Keratinocyte (primary cell): ENCODE results near the gene MED27. TPM values are rescaled to one million over a fixed set of nuclear protein-coding genes. Genes with fewer than 3 reads are reported as not detected.

Experiments used
- DNase-seq: peaks from one replicate; pipeline ENCODE4 v3.0.0-alpha.2; 2011; ENCODE audit warnings: low read depth, missing footprints, low spot score
- FAIRE-seq: peaks from 2 replicates; lab custom pipeline; 2011; peaks lifted over from hg19 to GRCh38; lab: Jason Lieb, UNC
- H2AFZ ChIP-seq: 2 replicates; pipeline ENCODE4 v1.6.0; 2012; ENCODE audit warnings: low read length, control low read depth, inconsistent platforms; ENCODE audit not compliant: control insufficient read depth
- H3K27ac ChIP-seq: 2 replicates; pipeline ENCODE4 v1.5.1; 2011; ENCODE audit warnings: low read length; ENCODE audit not compliant: control insufficient read depth, insufficient read depth
- H3K27me3 ChIP-seq: 3 replicates; pipeline ENCODE4 v1.6.0; 2011; ENCODE audit warnings: low read length; ENCODE audit not compliant: control insufficient read depth, insufficient read depth; ENCODE audit errors: extremely low read depth
- H3K36me3 ChIP-seq, 2 experiments: 2 replicates in 1 of 2; 3 replicates in 1 of 2; pipeline ENCODE4 v1.5.1; 2011; ENCODE audit warnings: low read length in 2 of 2, mild to moderate bottlenecking in 1 of 2; ENCODE audit not compliant: control insufficient read depth in 2 of 2, insufficient read depth in 2 of 2; ENCODE audit errors: extremely low read depth in 1 of 2
- H3K4me1 ChIP-seq: 3 replicates; pipeline ENCODE4 v1.5.1; 2011; ENCODE audit warnings: low read length; ENCODE audit not compliant: control insufficient read depth, insufficient read depth; ENCODE audit errors: extremely low read depth
- H3K4me2 ChIP-seq: 3 replicates; pipeline ENCODE4 v1.6.0; 2011; ENCODE audit warnings: low read depth, low read length; ENCODE audit not compliant: control insufficient read depth, insufficient read depth; ENCODE audit errors: extremely low read depth
- H3K4me3 ChIP-seq, 3 experiments: fragments of 200-600 bp in 1 of 3; sonication (generic) in 1 of 3; 2 replicates in 2 of 3; 3 replicates in 1 of 3; pipeline ENCODE4 v1.5.1; 2011 to 2016; ENCODE audit warnings: low read length in 3 of 3, mild to moderate bottlenecking in 3 of 3, control low read depth in 2 of 3, inconsistent platforms in 1 of 3, low read depth in 1 of 3, mixed read lengths in 1 of 3, mixed run types in 1 of 3, moderate library complexity in 1 of 3; ENCODE audit not compliant: control insufficient read depth in 2 of 3, insufficient read depth in 2 of 3; ENCODE audit errors: extremely low read depth in 1 of 3
- H3K79me2 ChIP-seq: 2 replicates; pipeline ENCODE4 v1.6.0; 2012; ENCODE audit warnings: low read length; ENCODE audit not compliant: control insufficient read depth, insufficient read depth
- H3K9ac ChIP-seq: 3 replicates; pipeline ENCODE4 v1.6.0; 2011; ENCODE audit warnings: low read length; ENCODE audit not compliant: control insufficient read depth, insufficient read depth; ENCODE audit errors: extremely low read depth
- H3K9me1 ChIP-seq: 3 replicates; pipeline ENCODE4 v1.6.0; 2011; ENCODE audit warnings: low read length; ENCODE audit not compliant: control insufficient read depth, insufficient read depth; ENCODE audit errors: extremely low read depth
- H3K9me3 ChIP-seq: 2 replicates; pipeline ENCODE4 v1.5.1; 2012; ENCODE audit warnings: low read depth, low read length; ENCODE audit not compliant: control insufficient read depth
- H4K20me1 ChIP-seq: 3 replicates; pipeline ENCODE4 v1.6.0; 2011; ENCODE audit warnings: low read length; ENCODE audit not compliant: control insufficient read depth, insufficient read depth; ENCODE audit errors: extremely low read depth
- EZH2 ChIP-seq: IDR thresholded peaks from one replicate; pipeline ENCODE4 v1.6.1; 2012; ENCODE audit warnings: inconsistent platforms, mild to moderate bottlenecking, low read length, moderate library complexity
- dilution Hi-C: fragments of 300-500 bp; cut with MboI; formaldehyde crosslinking; loops from one replicate; pipeline ENCODE4 v1.7.0; 2020; ENCODE audit warnings: low sequenced_read_pairs; ENCODE audit not compliant: extremely low pct_ligation_motif_present
- polyA plus RNA-seq, 5 experiments: library from polyadenylated mRNA; depleted of rRNA in 3 of 5; stranded (reverse) in 3 of 5; stranded (forward) in 1 of 5; unstranded in 1 of 5; fragments of >200 nt; gene quantifications; 1 replicate in 1 of 5; 2 replicates in 3 of 5; 3 replicates in 1 of 5; pipeline versions ENCODE4 v1.2.1 to v1.2.3, GENCODE V29; 2011 to 2012; ENCODE audit warnings: missing spikeins in 2 of 5, low read depth in 1 of 5, low replicate concordance in 1 of 5
- TF ChIP-seq, protein P1 (sequence below), 3 experiments: IDR thresholded peaks in 1 of 3; conservative IDR thresholded peaks in 1 of 3; optimal IDR thresholded peaks in 1 of 3; 2 replicates in 2 of 3; 3 replicates in 1 of 3; pipeline versions ENCODE3 to v1.5.1; 2011; ENCODE audit warnings: low read length in 3 of 3, mild to moderate bottlenecking in 3 of 3, moderate library complexity in 2 of 3, control low read depth in 1 of 3, inconsistent platforms in 1 of 3; ENCODE audit not compliant: insufficient read depth in 2 of 3; ENCODE audit errors: extremely low read depth in 1 of 3

The MED27 gene
- polyA plus RNA-seq, 1 donor (not counting 4 experiments of a cell fraction or from before 2014, with no cell fraction given), result 39.0 TPM

DNA sequence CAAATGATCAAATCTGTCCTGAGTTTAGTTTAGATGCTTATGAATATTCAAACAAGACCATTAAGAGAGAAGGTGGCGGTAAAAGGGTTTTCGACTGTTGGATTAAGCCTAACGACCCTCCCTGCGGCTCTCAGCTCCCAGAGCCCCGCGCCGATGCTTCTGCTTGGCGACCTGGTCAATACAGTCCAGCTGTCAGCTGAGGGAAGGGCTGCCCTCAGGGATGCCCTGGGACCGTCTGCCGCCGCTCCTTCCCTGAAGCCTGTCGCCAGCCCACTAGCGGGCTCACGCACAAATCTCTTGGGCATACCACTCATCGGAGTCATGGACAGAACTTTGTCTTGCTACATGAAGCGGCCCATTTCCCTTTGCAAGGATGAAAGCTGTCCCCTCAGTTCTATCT lies 203.2 kb downstream of the MED27 start:
- no peak overlapping the region for H2AFZ ChIP-seq
- no peak overlapping the region for H3K4me3 ChIP-seq
- no peak for DNase-seq
- no peaks in the 10 kb centered on the region for H3K9me1 ChIP-seq
- H3K27me3 ChIP-seq, result no peaks in the 10 kb centered on the region
- no peak for FAIRE-seq
- H4K20me1 ChIP-seq, result peaks cover 6% of the 10 kb centered on the region
- dilution Hi-C loops, result no loop called here
- H3K9ac ChIP-seq, result no peak overlapping the region
- TF ChIP-seq, protein P1, sequence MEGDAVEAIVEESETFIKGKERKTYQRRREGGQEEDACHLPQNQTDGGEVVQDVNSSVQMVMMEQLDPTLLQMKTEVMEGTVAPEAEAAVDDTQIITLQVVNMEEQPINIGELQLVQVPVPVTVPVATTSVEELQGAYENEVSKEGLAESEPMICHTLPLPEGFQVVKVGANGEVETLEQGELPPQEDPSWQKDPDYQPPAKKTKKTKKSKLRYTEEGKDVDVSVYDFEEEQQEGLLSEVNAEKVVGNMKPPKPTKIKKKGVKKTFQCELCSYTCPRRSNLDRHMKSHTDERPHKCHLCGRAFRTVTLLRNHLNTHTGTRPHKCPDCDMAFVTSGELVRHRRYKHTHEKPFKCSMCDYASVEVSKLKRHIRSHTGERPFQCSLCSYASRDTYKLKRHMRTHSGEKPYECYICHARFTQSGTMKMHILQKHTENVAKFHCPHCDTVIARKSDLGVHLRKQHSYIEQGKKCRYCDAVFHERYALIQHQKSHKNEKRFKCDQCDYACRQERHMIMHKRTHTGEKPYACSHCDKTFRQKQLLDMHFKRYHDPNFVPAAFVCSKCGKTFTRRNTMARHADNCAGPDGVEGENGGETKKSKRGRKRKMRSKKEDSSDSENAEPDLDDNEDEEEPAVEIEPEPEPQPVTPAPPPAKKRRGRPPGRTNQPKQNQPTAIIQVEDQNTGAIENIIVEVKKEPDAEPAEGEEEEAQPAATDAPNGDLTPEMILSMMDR (optimal IDR thresholded peaks at IDR 0.05 in 1 of 3, IDR thresholded peaks at IDR 0.05 in 1 of 3, conservative IDR thresholded peaks at IDR 0.05 in 1 of 3; ENCODE audit: extremely low read depth in 1 of 3, insufficient read depth in 2 of 3, low read length in 3 of 3), result no peak
- no peak for TF ChIP-seq EZH2
- H3K27ac ChIP-seq, result no peak overlapping the region
- no peaks in the 10 kb centered on the region for H3K9me3 ChIP-seq
- H3K4me2 ChIP-seq, result no peak overlapping the region
- H3K36me3 ChIP-seq, result peaks cover 0 to 7% of the 10 kb centered on the region in 2 experiments
- H3K79me2 ChIP-seq, result no peaks in the 10 kb centered on the region
- H3K4me1 ChIP-seq, result peaks cover 5% of the 10 kb centered on the region

- H3K79me2 ChIP-seq, result no peaks in the 10 kb centered on the region
- dilution Hi-C loops, result no loop called here
- FAIRE-seq (no peak), DNase-seq (no peak)
- H2AFZ ChIP-seq, result no peak overlapping the region
- H3K4me3 ChIP-seq, result no peak overlapping the region
- no peaks in the 10 kb centered on the region for H3K27me3 ChIP-seq
- H3K36me3 ChIP-seq, result peaks cover 0 to 7% of the 10 kb centered on the region in 2 experiments
- H3K9ac ChIP-seq, result no peak overlapping the region
- peaks cover 6% of the 10 kb centered on the region for H4K20me1 ChIP-seq
- no peak overlapping the region for H3K27ac ChIP-seq
- TF ChIP-seq, protein P1 (optimal IDR thresholded peaks at IDR 0.05 in 1 of 3, IDR thresholded peaks at IDR 0.05 in 1 of 3, conservative IDR thresholded peaks at IDR 0.05 in 1 of 3; ENCODE audit: extremely low read depth in 1 of 3, insufficient read depth in 2 of 3, low read length in 3 of 3), result no peak
- TF ChIP-seq EZH2, result no peak
- no peak overlapping the region for H3K4me2 ChIP-seq
- H3K9me1 ChIP-seq, result no peaks in the 10 kb centered on the region
- H3K4me1 ChIP-seq, result peaks cover 5% of the 10 kb centered on the region
- H3K9me3 ChIP-seq, result no peaks in the 10 kb centered on the region
Measured at GRCh38 chr9:131875828-131876485, 203.7 kb downstream of the MED27 start.
